HG03457 (cell line): ENCODE data around the gene PVR.
"Not testable (repeated sequence)": the region's sequence is repeated elsewhere in the genome, so short reads cannot be mapped to it uniquely, and the experiment has no call there.

Experiments
- ATAC-seq: cut with Tn5 transposase; IDR thresholded peaks from one replicate; pipeline ENCODE4 v1.9.1; 2021; ENCODE audit warnings: moderate number of reproducible peaks; ENCODE audit not compliant: unreplicated experiment

Gene PVR

DNA sequence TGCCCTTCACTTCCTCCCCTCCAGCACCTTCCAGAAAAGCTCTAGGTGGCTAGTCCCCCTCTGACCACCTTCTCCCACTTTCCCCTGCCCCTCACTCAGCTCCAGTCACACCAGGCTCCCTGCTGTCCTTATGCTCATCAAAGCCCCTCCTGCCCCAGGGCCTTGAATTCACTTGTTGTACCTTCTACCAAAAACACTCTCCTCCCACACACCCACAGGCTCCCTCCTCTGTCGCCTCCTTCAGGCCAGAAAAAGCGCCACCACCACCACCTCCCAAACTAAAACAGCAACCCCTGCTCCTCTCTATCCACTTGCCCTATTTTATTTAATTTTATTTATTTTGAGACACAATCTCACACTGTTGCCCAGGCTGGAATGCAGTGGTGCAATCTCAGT lies 50.5 kb downstream of the PVR start:
- no peak for ATAC-seq

DNA sequence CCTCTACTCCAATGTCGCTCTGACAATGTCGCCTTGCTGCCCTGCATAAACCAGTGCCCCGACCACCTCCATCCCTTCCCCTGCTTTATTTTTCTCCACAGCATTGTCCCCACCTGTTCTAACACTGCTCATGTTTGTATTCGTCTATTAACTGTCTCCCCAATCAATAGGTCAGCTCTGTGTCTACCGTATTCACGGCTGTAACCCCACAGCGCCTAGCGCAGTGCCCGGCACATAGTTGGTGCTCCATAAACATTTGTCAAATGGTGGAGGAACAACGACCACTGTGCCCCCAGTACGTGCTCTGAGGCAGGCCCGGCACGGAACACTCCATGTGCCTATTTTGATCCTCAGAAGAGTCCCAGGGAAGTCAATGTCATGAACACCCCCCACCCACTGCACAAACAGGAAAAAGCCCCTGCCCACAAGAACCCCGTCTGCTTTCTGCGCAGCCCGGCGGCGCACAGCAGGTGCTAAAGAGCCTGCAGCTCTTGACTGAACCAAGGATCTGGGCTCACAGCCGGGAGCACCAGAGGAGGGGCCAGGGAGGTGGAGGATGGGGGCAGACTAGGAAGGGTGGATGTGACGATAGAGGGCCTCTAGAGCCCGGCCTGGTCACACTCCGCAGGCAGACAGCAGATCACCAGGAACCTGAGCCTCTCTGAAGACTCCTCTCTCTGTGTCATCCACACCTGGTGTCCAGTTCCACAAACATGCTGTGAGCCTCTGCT lies 53.4 kb downstream of the PVR start:
- no peak for ATAC-seq

DNA sequence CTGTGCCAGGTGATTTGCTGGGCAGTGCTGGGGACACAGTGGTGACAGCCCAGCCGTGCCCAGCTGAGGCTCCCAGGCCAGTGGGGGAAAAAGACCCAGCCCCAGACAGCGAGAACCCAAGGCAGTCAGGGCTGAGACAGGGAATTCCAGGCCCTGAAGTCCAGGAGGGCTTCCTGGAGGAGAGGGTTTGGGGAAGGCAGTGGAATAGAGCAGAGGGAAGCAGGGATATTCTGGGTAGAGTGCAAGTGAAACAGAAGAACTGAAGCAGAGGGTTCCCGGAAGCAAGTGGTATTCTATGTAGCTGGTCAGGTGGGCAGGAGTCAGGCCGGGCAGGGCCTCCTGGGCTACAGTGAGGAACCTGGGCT lies 53.9 kb downstream of the PVR start:
- no peak for ATAC-seq

DNA sequence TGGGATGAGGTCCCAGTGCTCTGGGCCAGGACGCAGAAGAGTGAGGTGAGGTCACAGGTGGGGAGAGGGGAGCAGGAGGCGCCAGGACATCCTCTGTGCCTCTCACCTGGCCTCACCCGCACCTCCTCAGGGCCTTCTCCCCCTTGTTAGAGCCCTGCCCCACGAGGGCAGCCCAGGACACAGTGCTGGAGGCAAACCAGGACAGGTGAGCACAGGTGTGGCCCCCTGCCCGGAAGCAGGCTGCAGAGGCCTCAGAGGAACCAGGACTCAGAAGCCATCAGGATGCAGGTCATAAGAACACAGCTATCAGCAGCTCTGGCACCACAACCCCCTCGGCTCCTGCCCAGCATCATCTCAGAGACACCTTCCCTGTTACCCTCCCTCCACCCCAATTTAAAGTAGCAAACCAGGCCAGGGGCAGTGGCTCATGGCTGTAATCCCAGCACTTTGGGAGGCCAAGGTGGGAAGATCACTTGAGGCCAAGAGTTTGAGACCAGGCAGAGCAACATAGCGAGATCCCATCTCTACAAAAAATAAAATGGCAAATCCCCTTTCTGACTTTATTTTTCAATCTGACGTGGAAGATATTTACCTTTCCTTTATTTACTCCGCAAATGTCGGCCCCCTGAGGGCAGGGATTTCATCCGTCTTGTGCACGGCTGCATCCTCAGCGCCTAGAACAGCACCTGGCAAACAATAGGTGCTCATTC lies 54.9 kb downstream of the PVR start, which contains the start of gene CEACAM16:
Gene CEACAM16 (plus strand): TSS at position 660 of the 710 bp plus-strand sequence. CDS start 2,306 bp downstream, outside the sequence.
- ATAC-seq = no peak

DNA sequence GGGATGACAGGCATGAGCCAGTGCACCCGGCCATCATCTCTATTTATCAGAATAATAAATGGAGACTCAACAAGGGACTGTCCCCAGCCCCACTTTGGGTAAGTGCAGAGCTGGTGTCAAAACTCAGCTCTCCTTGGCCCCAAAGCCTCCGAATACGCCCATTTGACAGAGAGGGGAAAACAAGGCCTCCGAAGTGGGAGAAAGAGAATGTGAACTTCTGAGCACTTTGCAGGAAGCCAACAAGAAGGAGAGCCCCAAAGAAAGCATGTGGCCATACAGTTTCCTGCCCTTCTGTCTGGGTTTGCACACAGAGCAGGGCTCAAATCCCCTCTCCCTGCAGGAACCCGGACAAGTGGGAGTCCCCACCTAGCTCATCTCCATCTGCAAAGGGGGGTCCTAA lies 56.8 kb downstream of the PVR start:
- ATAC-seq = no peak

DNA sequence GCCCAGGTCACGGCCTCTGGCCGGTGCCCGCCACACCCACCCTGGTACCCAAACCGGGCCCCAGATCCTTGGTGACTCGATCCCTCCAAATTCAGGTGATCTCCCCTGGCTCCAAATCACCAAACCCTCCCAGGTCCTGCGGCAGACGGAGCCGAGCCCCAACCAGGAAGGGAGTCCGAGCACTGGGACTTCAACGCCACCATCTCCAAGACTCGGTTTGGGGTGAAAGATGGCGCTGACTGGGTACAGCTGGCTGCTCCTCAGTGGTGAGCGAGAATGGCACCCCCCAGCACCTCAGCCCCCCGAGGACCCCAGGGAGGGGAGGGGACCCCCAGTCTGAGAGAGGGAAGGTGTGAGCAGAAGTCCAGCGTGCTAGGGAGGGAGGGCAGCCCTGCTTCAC lies 57.5 kb downstream of the PVR start:
- ATAC-seq = no peak

DNA sequence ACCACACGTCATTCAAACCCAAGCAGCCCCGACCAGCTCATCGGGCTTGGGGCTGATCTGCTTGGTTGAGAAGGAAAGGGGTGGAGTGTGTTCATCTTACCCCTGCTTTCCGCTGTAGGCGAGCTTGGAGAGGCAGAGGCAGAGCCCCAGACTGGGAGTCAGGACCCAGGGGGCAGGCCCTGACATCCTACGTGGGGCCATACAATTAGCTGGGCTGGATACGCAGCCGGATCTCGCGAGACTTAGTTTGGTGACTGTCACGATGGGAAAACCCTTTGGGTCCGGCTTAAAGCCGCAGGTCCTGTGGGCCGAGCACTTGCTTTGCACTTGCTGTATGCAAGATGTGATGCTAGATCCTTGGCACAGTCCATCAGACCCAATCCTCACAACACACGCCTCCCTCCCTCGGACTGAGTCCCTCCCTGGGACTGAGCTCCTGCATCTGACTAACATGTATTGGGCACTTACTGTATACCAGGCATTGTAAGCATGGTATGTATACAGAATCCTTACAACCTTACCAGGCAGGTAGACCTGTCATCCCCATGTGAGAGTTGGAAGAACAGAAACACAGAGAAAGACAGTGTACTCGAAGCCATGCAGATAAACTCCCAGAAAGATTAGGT lies 59.0 kb downstream of the PVR start:
- ATAC-seq = no peak

DNA sequence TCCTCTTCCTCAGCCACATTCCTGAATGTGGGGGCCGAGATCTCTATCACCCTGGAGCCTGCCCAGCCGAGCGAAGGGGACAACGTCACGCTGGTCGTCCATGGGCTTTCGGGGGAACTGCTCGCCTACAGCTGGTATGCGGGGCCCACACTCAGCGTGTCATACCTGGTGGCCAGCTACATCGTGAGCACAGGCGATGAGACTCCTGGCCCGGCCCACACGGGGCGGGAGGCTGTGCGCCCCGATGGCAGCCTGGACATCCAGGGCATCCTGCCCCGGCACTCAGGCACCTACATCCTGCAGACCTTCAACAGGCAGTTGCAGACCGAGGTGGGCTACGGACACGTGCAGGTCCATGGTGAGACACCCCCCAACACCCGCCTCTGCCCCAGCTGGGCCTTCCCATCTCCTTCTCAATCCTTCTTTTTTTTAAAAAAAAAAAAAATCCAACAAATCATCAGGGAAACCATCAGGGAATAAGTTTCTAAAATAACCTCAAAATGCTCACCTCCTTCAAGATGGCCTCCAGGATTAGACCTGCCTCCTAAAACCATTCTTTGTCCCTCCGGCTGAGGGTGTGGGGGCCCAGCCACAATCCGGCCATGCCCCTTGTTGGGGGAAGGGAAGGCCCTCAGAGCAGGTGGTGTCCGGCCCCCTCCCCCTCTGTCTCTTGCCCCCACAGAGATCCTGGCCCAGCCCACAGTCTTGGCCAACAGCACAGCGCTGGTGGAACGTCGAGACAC lies 59.8 kb downstream of the PVR start:
- no peak for ATAC-seq

DNA sequence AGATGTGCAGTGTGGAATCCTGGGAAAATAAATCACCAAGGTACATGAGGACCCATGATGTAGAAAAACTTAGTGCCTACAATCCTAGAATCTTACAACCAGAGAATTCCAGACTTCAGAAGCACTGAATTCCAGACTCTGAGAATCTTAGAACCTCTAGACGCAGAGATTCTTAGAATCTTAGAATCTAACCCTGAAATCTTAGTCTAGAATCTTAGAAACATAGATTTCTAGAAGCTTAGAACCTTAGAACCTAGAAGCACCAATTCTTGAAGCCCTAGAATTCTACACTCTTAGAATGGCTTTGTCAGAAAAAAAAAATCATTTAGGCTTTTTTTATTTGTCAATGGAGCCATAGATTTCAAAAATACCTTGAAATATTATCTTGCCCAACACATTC lies 61.3 kb downstream of the PVR start:
- no peak for ATAC-seq

DNA sequence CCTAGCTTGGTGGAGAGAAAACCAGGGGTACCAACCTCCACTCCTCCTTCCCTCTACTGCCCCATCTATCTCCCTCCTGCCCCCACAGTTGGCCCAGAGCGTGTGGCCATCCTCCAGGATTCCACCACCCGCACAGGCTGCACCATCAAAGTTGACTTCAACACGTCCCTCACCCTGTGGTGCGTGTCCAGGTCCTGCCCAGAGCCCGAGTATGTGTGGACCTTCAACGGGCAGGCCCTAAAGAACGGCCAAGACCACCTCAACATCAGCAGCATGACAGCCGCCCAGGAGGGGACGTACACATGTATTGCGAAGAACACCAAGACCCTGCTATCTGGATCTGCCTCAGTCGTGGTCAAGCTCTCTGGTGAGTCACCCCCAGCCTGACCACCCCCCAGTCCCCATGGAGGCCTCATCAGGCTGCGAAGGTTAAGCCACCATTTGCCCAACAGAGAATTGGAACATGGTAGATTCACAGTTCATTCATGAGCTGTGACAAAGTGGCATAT lies 61.8 kb downstream of the PVR start:
- ATAC-seq = no peak

DNA sequence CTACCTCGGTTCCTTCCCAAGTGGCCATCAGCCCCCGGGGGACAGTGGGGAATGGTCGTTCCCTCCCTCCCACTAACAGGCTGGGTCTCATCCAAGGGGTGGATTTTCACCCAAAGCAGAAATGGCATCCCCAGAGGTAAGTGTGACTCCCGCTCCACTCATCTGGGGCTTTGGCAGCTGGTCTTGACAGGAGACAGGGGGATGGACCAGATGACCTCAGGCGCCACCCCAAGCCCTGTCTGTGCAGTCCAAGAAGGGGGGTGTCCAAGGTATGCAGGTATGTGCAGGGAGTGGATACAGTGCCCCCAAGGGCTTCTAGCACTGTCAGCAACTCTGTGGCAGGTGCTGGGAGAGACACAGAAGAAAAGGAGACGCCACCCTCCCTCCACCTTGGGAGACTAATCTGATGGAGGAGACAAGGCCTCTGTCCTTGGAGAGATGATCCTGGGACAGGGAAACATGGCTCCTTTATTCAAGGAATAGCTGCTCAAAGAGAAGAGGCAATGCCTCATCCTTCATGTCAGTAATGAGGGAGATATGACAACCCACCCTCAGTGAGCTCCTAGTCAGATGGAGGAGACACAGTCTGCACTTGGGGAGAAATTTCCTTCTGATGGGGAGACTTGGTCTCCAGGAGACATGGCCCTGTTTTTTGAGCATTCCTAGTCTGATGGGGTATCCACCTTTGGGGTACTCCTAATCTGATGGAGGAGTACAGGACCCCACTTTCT lies 63.0 kb downstream of the PVR start:
- no peak for ATAC-seq

DNA sequence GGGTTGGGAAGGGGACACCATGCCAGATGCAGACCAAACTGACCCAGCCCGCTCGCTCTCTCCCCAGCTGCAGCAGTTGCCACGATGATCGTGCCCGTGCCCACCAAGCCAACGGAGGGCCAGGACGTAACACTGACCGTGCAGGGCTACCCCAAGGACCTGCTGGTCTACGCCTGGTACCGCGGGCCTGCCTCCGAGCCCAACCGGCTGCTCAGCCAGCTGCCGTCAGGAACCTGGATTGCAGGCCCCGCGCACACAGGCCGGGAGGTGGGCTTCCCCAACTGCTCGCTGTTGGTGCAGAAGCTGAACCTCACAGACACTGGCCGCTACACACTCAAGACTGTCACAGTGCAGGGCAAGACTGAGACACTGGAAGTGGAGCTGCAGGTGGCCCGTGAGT lies 64.1 kb downstream of the PVR start:
- no peak for ATAC-seq

DNA sequence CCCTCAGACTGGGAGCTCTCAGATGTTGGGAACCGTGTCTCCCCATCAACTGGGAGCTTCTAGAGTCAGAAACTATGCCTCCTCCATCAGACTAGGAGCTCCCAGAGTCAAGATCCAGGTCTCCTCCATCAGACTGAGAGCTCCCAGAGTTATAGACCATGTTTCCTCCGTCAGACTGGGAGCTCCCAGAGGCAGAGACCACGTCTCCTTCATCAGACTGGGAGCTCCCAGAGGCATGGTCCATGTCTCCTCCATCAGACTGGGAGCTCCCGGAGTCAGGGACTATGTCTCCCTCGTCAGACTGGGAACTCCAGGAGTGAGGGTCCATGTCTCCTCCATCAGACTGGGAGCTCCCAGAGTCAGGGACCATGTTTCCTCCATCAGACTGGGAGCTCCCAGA lies 65.2 kb downstream of the PVR start:
- ATAC-seq = no peak

DNA sequence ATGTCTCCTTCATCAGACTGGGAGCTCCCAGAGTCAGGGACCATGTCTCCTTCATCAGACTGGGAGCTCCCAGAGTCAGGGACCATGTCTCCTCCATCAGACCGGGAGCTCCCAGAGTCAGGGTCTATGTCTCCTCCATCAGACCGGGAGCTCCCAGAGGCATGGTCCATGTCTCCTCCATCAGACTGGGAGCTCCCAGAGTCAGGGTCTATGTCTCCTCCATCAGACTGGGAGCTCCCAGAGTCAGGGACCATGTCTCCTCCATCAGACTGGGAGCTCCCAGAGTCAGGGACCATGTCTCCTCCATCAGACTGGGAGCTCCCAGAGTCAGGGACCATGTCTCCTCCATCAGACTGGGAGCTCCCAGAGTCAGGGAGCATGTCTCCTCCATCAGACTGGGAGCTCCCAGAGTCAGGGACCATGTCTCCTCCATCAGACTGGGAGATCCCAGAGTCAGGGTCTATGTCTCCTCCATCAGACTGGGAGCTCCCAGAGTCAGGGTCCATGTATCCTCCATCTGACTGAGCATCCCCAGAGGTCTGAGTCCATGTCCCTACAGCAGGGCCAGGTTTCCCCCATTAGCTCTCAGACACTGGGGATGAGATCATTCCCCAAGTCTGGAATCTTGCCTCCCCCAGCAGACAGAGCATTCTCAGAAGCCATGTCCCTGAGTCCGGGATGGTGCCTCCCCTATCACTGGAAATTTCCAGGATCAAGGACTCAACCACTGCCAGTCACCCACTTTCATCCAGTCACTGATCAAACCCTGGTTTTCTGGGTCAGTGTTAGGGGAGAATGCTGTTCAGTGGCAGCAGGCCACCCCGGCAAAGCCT lies 65.9 kb downstream of the PVR start:
- not testable (repeated sequence) for ATAC-seq

DNA sequence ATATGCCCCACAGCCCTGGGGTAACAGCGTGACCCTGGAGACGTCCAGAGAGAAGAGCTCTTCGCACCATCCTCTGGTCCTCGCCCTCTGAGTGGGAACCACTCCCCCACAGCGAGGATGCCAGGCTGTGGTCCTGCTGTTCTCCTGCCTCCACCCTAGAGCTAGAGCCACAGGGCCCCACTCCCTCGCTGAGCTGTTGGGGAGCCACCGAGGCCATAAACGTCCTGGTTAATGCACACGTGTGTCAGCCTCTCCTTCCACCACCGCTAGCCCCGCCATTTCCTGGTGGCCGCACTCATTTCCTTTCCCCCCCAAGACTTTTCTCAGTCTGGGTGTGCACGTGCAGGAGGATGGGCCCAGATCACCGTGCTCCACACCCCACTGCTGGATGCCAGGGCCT lies 66.8 kb downstream of the PVR start:
- no peak for ATAC-seq

DNA sequence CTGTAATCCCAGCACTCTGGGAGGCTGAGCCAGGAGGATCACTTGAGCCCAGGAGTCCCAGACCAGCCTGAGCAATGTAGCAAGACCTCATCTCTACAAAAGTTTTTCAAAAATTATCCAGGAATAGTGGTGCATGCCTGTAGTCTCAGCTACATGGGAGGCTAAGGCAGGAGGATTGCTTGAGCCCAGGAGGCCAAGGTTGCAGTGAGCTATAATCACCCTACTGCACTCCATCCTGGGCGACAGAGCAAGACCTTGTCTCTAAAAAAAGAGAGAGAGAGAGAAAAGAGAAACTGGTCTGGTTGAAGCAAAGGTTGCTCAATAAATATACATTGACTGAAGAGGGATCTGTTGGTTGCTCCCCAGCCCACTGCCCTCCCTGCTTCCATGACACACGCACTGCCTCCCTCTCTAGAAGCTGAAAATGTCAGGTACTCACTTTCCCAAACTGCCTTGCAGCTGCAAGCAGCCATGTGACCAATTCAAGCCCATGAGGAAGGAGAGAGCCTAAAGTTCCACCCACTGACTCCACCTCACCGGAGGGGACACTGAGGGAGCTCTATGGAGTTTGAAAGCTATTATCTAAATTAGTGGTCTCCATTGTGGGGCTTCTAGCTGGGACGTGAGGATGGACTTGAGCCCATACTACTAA lies 69.3 kb downstream of the PVR start:
- ATAC-seq = no peak
